GM04504 (cell line): Measurements from ENCODE around the gene IGF2R.

ENCODE experiments used
- DNase-seq: peaks from one replicate; pipeline ENCODE4 v3.0.0-alpha.2; 2012; ENCODE audit warnings: low read depth

Gene IGF2R

GRCh38 chr6:160027076-160027475, 58.2 kb downstream of the IGF2R start:
- DNase-seq, result no peak

DNA sequence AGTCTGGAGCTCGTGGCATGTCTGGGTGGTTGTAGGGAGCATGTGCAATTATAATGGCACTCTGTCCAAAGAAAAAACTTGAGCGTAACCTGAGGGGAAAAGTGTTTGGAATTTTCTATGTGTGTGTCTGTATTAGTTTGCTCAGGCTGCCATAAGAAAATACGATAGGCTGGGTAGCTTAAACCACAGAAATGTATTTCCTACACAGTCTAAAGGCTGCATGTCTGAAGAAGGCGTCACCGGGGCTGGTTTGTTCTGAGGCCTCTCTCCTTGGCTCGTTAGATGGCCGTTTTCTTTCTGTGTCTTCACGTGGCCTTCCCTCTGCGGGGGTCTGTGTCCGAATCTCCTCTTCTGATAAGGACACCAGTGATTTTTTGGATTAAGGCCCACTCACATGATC, 59.0 kb downstream of the IGF2R start:
- DNase-seq, result no peak

GRCh38 chr6:160028487-160029275, 59.8 kb downstream of the IGF2R start:
- DNase-seq, result no peak

- no peak for DNase-seq
These were observed 60.6 kb downstream of the IGF2R start for GRCh38 chr6:160029525-160029924.

DNA sequence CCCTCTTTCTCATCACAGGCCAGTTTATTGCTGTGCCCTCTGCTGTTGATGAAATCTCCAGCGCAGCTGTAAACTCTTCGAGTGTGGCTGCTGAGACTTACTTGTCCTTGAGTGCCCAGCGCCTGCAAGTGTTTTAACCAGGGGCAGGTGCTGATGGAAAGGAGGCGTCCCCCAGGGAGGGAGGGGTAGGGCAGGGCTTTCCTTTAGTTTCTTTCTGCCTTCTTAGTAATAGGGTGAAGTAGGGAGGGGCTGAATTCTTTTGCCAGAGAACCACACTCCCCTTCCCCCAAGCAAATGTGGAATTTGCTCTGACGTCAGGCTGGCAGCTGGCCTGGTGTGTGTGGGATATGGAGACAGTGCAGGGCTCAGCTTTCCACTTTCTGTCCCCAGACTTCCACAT, 61.2 kb downstream of the IGF2R start:
- DNase-seq, result peak; percentile 91

GRCh38 chr6:160031442-160031841, 62.6 kb downstream of the IGF2R start:
- no peak for DNase-seq

GRCh38 chr6:160031871-160032270, 63.0 kb downstream of the IGF2R start:
- no peak for DNase-seq

GRCh38 chr6:160032538-160032937, 63.7 kb downstream of the IGF2R start:
- no peak for DNase-seq

DNA sequence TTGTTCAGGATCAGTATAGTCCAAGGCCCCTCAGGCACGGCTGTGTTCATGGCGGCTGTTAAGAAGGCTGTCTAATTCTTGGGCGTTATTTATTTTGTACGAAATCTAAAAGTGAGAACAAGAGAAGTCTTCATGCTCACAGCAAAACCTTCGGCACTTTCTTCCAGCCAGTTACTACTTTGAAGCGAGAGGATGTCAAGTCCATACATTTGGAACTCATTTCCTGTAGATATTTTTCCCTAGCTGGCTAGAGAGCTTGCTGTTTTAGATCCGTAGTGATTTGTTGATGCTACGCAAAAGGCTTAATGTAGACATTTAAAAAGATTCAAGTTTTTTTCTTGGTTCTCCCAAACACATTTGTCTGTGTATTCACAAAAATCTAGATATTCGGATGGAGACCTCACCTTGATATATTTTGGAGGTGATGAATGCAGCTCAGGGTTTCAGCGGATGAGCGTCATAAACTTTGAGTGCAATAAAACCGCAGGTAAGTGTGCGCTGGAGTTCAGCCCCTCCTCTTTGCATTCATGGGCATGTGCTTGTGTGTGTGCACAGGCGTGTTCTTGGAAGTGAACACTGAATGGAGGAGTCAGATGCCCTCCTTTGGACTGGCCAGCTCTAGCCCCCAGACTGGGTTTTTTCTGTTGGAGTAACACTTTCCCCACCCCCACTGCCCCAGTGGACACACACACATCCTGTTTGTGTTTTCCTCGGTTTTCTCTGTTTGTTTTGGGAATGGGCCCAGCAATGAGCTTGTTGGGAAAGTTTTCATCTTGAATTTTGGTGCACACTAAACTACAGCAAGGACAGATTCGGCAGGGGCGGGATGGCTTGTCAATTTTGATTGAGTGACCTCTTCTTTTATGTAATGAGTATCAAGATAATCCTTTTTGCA, 65.4 kb downstream of the IGF2R start:
- DNase-seq, result no peak

- DNase-seq, result no peak
These were observed 66.4 kb downstream of the IGF2R start for GRCh38 chr6:160035241-160035640.

DNA sequence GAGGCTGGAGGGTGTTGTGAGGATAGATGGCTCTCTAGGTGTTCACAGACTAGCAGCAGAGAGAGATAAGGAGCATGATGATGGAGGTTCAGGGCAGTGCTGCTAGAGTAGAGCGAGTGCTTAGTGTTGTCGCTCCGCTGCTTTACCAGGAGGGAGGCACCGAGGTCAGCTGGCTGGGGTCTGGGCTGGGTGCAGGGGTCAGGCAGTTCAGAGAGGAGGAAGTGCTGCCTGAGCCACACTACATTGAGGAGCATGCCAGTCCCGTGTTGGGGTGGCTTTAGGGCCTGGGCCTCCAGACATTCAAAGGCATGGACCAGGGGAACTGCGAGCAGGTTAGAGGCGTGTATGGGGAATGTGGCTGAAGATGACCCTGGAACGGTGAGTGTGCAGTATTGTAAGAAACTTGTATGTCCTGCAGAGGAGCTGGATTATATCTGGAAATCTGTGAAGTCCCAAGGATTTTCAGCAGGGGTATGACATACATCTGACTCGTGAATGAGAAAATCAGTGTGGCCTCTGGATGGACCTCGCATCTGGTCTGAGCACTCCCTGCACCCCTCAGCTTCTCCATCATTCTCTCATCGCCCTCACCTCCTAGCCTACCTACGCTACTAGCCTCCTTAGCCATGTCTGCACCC, 66.9 kb downstream of the IGF2R start:
- no peak for DNase-seq

- no peak for DNase-seq
These were observed 67.4 kb downstream of the IGF2R start for GRCh38 chr6:160036331-160036695.

GRCh38 chr6:160036790-160037206, 67.9 kb downstream of the IGF2R start:
- DNase-seq, result peak; percentile 74

- DNase-seq, result no peak
These were observed 69.6 kb downstream of the IGF2R start for GRCh38 chr6:160038479-160038878.

- DNase-seq, result no peak
These were observed 70.6 kb downstream of the IGF2R start for GRCh38 chr6:160039441-160039840.

- no peak for DNase-seq
These were observed 71.2 kb downstream of the IGF2R start for GRCh38 chr6:160040055-160040454.

DNA sequence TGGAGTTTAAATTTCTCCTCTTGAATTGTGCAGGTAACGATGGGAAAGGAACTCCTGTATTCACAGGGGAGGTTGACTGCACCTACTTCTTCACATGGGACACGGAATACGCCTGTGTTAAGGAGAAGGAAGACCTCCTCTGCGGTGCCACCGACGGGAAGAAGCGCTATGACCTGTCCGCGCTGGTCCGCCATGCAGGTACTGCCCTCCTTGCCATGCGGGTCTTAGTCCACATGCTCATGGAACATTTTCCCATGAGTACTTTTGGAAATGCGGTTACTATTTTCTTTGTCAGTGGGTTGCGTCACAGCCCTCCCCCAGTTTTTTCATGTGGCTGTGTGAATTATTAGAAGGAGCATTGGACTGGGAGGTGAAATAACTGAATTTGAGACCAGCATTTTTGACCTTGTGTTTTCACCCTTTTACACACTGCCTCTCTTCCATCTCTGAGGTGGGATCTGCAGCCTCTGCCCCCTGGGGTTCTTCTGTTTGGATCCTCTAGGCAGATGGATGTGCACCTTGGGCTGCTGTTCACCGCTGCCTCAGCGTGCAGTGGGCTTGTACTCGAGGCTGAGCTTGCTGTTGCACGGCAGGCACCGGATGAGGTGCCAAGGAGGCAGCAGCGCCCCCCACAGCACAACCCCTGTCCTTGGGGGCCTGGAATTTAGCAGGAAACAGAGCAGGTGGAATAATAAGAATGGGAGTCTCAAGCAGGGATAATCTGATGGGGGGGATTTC, 71.8 kb downstream of the IGF2R start:
- DNase-seq, result no peak

DNA sequence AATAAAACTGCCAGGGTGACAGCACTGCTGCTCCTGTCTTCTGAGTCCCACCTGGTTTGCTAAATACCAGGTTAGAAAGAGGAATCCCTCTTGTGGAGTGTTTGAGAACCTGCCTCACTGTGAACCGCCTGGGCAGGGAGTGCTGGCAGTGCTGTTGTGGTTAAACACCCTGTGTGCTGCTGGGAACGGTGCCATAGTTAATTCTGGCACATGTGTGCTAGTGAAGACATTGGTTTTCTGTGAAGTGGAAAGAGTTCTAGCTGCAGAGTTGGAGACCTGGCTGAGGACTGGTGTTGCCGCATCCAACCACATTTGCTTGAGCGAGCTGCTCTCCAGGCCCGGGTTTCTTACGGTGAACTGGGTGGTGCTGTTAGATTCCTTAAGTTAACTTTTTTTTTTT, 72.7 kb downstream of the IGF2R start:
- peak; percentile 66 for DNase-seq

DNA sequence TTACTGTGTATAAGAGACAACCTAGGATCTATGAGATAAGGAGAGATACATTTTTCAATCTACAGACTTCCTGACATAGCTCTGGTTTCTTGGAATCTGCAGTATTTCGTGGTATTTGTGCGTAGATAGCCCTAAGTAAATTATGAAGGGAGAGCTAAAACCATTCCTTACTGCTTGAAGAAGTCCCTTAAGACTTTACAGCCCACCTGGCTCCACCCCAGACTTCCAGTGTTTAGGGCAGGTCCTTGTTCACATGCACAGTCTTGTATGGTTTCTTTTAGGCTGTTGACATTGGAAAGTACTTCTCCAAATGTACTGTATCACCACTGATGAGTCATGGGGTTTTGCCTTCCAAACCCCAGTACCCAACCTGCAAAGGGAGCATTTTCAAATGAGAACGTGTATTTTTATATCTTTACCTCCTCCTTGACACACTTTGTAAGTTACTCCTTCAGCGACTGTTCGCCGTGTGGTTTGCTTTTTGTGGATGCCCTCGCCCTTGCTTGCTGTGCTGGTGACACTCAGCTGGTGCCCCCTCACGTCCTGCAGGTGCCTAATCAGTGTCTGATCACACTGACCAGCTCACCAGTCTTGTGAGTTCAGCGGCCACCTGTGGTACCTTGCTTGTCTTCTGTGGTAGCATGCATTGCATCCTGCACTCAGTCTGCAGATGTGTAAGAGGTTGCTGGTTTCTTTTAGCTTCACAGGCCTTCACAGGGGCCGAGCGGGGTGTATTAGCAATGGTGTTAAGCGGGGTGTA, 73.3 kb downstream of the IGF2R start:
- DNase-seq, result no peak

DNA sequence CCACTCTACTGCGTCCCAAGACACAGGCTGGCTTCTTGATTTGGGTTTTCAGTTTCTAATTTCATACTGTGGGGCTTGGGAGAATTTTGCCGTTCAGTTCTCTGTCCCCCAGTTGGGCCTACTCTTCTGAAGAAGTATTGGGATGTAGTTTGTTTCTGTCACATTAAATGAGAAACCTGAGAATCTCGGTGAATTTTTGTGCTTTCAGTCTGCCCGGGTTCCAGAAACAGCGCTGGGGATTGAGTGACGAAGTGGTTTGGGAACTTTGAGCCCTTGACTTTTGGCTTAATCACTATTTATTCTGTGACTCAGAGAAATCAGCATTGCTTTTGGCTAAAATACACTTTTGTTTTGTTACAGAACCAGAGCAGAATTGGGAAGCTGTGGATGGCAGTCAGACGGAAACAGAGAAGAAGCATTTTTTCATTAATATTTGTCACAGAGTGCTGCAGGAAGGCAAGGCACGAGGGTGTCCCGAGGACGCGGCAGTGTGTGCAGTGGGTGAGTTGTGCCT, 74.0 kb downstream of the IGF2R start:
- DNase-seq, result no peak

DNA sequence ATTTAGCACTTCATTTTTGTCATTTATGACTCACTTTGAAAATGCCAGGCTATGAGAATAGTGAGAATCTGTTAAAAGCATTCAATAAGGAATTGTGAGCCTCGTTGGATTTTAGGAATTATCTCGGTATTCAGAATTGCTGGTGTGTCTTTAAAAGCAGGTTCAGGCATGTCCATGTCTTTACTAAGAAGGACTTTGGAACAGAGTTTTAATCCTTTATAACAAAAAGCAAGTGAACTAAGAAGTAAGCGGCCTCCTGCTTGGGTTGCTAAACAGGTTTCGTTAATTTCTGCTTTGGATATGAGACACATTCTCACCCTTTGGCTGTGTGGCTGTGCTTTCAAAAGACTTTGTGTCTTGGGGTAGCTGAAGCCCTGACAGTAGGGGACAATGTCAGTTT, 74.9 kb downstream of the IGF2R start:
- no peak for DNase-seq
